Hepatocyte (in vitro differentiated cells): ENCODE data around the gene ARHGAP6. TPM values are rescaled to one million over a fixed set of nuclear protein-coding genes. Genes with fewer than 3 reads are reported as not detected.

Experiments used
- DNase-seq: peaks from one replicate; pipeline ENCODE4 v3.0.0-alpha.2; 2016; ENCODE audit warnings: low spot score
- H2AFZ ChIP-seq: fragments of 200-600 bp; sonication (generic); 2 replicates; pipeline ENCODE4 v1.6.0; 2016; ENCODE audit warnings: antibody characterized with exemption, mild to moderate bottlenecking
- H3K27ac ChIP-seq: fragments of 200-600 bp; sonication (generic); 2 replicates; pipeline ENCODE4 v1.5.1; 2016; ENCODE audit warnings: mild to moderate bottlenecking
- H3K27me3 ChIP-seq: fragments of 200-600 bp; sonication (generic); 2 replicates; pipeline ENCODE4 v1.6.1; 2016
- H3K36me3 ChIP-seq: fragments of 200-600 bp; sonication (generic); replicated peaks from 2 replicates; pipeline ENCODE4 v1.5.1; 2016; ENCODE audit warnings: low read depth; ENCODE audit not compliant: insufficient read depth
- H3K4me1 ChIP-seq: fragments of 200-600 bp; sonication (generic); 2 replicates; pipeline ENCODE4 v1.5.1; 2016; ENCODE audit warnings: mild to moderate bottlenecking, moderate library complexity; ENCODE audit not compliant: insufficient read depth
- H3K4me2 ChIP-seq: fragments of 200-600 bp; sonication (generic); 2 replicates; pipeline ENCODE4 v1.6.0; 2016
- H3K4me3 ChIP-seq: fragments of 200-600 bp; sonication (generic); 2 replicates; pipeline ENCODE4 v1.5.1; 2016; ENCODE audit warnings: mild to moderate bottlenecking
- H3K79me2 ChIP-seq: fragments of 200-600 bp; sonication (generic); 2 replicates; pipeline ENCODE4 v1.6.0; 2017; ENCODE audit warnings: mild to moderate bottlenecking
- H3K9me2 ChIP-seq: fragments of 200-600 bp; sonication (generic); replicated peaks from 2 replicates; pipeline ENCODE4 v1.6.0; 2017; ENCODE audit warnings: mild to moderate bottlenecking; ENCODE audit not compliant: insufficient read depth
- H3K9me3 ChIP-seq: fragments of 200-600 bp; sonication (generic); 2 replicates; pipeline ENCODE4 v1.5.1; 2016; ENCODE audit warnings: low read depth, mild to moderate bottlenecking
- H4K20me1 ChIP-seq: fragments of 200-600 bp; sonication (generic); 2 replicates; pipeline ENCODE4 v1.6.0; 2016; ENCODE audit warnings: mild to moderate bottlenecking; ENCODE audit not compliant: insufficient read depth, poor library complexity, severe bottlenecking
- EZH2 ChIP-seq: fragments of 200-600 bp; sonication (generic); IDR thresholded peaks from 2 replicates; pipeline ENCODE4 v1.6.1; 2016; ENCODE audit warnings: antibody characterized with exemption, mild to moderate bottlenecking, borderline replicate concordance
- EZH2phosphoT487 ChIP-seq: fragments of 200-600 bp; sonication (generic); IDR thresholded peaks from one replicate; pipeline ENCODE4 v1.6.1; 2018; ENCODE audit warnings: antibody characterized with exemption, mild to moderate bottlenecking, low read depth, moderate library complexity; ENCODE audit not compliant: unreplicated experiment, severe bottlenecking
- WGBS: methylation state at CpG from one replicate; pipeline ENCODE4 v1.1.6; 2016; ENCODE audit warnings: low lambda C conversion rate; ENCODE audit errors: missing lambda C conversion rate; 5-methylcytosine and 5-hydroxymethylcytosine counted together
- polyA plus RNA-seq: library from polyadenylated mRNA; unstranded; fragments of >200 nt; fragmentation: Nextera tagmentation; extraction: Ambion mirVana; gene quantifications from 2 replicates; pipeline ENCODE4 v1.2.1, GENCODE V29; 2016
- total RNA-seq: library from RNA; depleted of rRNA; stranded (reverse); fragments of >200 nt; gene quantifications from 2 replicates; pipeline ENCODE4 v1.2.3, GENCODE V29; 2014
- TF ChIP-seq, protein P1 (sequence below): fragments of 200-600 bp; sonication (generic); IDR thresholded peaks from 2 replicates; pipeline ENCODE4 v1.5.1; 2016; ENCODE audit warnings: antibody characterized with exemption, mild to moderate bottlenecking; ENCODE audit not compliant: poor library complexity

Gene ARHGAP6
- total and polyA plus RNA-seq, 2 experiments from 2014 or later = 4.9 to 6.9 TPM

DNA sequence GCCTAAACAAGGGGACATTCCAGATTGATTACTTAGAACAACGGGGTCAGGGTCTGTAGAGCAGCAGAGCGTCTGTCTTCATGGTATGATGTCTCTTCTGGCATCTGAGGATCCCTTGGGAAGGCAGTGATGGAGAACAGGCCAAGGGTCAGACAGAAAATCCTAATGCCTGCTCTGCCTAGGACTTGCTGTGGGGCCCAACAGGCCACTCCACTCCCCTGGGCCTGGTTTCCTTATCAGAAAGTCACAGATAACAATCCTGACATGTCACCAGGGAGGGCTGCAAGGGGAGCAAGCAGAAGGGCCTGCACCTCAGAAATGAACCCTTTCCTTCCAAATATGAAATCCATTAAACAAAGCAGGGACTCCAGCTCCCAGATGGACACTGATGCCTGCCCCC lies 21.4 kb upstream of the ARHGAP6 start:
- no peaks in the 10 kb centered on the region for H3K36me3 ChIP-seq
- TF ChIP-seq, protein P1, sequence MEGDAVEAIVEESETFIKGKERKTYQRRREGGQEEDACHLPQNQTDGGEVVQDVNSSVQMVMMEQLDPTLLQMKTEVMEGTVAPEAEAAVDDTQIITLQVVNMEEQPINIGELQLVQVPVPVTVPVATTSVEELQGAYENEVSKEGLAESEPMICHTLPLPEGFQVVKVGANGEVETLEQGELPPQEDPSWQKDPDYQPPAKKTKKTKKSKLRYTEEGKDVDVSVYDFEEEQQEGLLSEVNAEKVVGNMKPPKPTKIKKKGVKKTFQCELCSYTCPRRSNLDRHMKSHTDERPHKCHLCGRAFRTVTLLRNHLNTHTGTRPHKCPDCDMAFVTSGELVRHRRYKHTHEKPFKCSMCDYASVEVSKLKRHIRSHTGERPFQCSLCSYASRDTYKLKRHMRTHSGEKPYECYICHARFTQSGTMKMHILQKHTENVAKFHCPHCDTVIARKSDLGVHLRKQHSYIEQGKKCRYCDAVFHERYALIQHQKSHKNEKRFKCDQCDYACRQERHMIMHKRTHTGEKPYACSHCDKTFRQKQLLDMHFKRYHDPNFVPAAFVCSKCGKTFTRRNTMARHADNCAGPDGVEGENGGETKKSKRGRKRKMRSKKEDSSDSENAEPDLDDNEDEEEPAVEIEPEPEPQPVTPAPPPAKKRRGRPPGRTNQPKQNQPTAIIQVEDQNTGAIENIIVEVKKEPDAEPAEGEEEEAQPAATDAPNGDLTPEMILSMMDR = no peak
- TF ChIP-seq EZH2 (no peak), EZH2phosphoT487 (no peak)
- H3K4me3 ChIP-seq = no peak overlapping the region
- H3K4me2 ChIP-seq = no peak overlapping the region
- no peak overlapping the region for H2AFZ ChIP-seq
- H3K27ac ChIP-seq = no peak overlapping the region
- H3K9me2 ChIP-seq = no peaks in the 10 kb centered on the region
- no peaks in the 10 kb centered on the region for H4K20me1 ChIP-seq
- DNase-seq = no peak
- H3K9me3 ChIP-seq = no peaks in the 10 kb centered on the region
- no peaks in the 10 kb centered on the region for H3K4me1 ChIP-seq
- H3K79me2 ChIP-seq = no peaks in the 10 kb centered on the region
- WGBS = 33% methylated on average over 2 of the region's 2 CpGs
- no peaks in the 10 kb centered on the region for H3K27me3 ChIP-seq

- TF ChIP-seq EZH2 (no peak), EZH2phosphoT487 (no peak)
- TF ChIP-seq, protein P1 = no peak
- Histone ChIP-seq H3K36me3 (no peaks in the 10 kb centered on the region), H3K9me2 (no peaks in the 10 kb centered on the region), H3K27ac (no peak overlapping the region), H3K79me2 (no peaks in the 10 kb centered on the region), H3K27me3 (no peaks in the 10 kb centered on the region), H3K4me1 (no peaks in the 10 kb centered on the region), H2AFZ (no peak overlapping the region), H3K4me2 (no peak overlapping the region), H4K20me1 (no peaks in the 10 kb centered on the region), H3K9me3 (no peaks in the 10 kb centered on the region), H3K4me3 (no peak overlapping the region)
- 79% methylated on average over 3 of the region's 3 CpGs for WGBS
- DNase-seq = no peak
Observed at GRCh38 chrX:11683057-11683456, 17.3 kb upstream of the ARHGAP6 start.

DNA sequence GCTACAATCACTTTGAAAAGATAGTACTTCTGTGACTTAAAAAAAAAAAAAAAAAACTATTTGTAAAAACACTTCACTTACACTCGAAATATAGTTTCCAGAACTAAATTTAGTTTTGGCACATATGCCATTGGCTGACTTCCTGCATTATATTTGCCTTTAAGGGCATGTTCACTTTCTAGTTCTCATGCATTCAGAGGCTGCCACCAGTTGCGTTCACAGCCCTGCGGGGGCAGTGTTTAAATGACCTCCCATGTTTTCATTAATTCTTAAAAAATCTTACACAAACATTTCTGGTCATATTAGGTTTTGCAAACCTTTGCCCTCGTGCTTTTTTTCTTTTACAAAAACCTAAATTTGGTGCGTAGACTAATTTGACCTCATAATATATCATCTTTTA lies 12.4 kb upstream of the ARHGAP6 start:
- no peak overlapping the region for H3K27ac ChIP-seq
- 53% methylated on average over 5 of the region's 5 CpGs for WGBS
- DNase-seq = no peak
- H3K27me3 ChIP-seq = no peaks in the 10 kb centered on the region
- TF ChIP-seq, protein P1 = peak; percentile 36
- TF ChIP-seq EZH2 (no peak), EZH2phosphoT487 (no peak)
- no peaks in the 10 kb centered on the region for H4K20me1 ChIP-seq
- no peak overlapping the region for H3K4me3 ChIP-seq
- H3K9me3 ChIP-seq = no peaks in the 10 kb centered on the region
- H3K4me2 ChIP-seq = no peak overlapping the region
- no peaks in the 10 kb centered on the region for H3K4me1 ChIP-seq
- H3K9me2 ChIP-seq = no peaks in the 10 kb centered on the region
- no peaks in the 10 kb centered on the region for H3K79me2 ChIP-seq
- H3K36me3 ChIP-seq = no peaks in the 10 kb centered on the region
- H2AFZ ChIP-seq = no peak overlapping the region

DNA sequence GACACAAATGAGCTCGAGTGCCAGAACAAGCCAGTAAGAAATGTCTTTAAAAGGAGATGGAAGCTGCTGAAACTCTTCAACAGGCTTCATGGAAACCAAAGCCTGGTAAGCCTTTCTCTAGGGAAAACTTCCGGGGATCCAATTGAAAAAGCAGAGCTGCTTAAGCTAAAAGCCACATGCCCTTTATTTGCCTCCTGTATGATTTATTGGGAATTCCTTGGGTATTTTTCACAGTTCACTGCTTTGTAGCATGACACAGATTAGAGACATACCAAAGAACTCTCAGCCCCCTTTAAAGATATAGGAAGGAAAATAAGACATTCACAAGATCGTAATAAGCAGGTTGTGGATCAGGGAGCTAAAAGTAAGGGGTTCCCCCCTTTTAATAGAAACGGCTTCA lies 6.5 kb upstream of the ARHGAP6 start:
- Histone ChIP-seq H3K36me3 (no peaks in the 10 kb centered on the region), H3K27ac (no peak overlapping the region), H3K4me1 (no peaks in the 10 kb centered on the region), H3K9me3 (no peaks in the 10 kb centered on the region), H3K4me2 (no peak overlapping the region), H3K4me3 (no peak overlapping the region), H4K20me1 (no peaks in the 10 kb centered on the region), H3K79me2 (no peaks in the 10 kb centered on the region), H3K27me3 (peaks cover 5% of the 10 kb centered on the region), H2AFZ (no peak overlapping the region), H3K9me2 (no peaks in the 10 kb centered on the region)
- WGBS = 75% methylated on average over 4 of the region's 4 CpGs
- DNase-seq = no peak
- TF ChIP-seq EZH2 (no peak), EZH2phosphoT487 (no peak)
- TF ChIP-seq, protein P1 = no peak
